CD4-positive, alpha-beta memory T cell (primary cell): Measurements from ENCODE around the gene MUCL3. TPM values are rescaled to one million over a fixed set of nuclear protein-coding genes. Genes with fewer than 3 reads are reported as not detected.

ENCODE experiments used
- CTCF ChIA-PET: fragments of 350-600 bp; sonication (Branson Sonifier 250); formaldehyde crosslinking; loops from one replicate; lab custom pipeline; 2021; ENCODE audit warnings: inconsistent platforms; ENCODE audit not compliant: partially characterized antibody; lab: Charles Lee
- POLR2A ChIA-PET: fragments of 350-600 bp; sonication (Branson Sonifier 250); formaldehyde crosslinking; loops from one replicate; lab custom pipeline; 2021; ENCODE audit not compliant: partially characterized antibody; lab: Charles Lee
- DNase-seq, 5 donors: peaks; one replicate each; pipeline versions ENCODE4 v3.0.0 to v3.0.0-alpha.2; 2020 to 2022; ENCODE audit warnings: mixed read lengths in 1 of 5
- H3K27ac ChIP-seq: one replicate; pipeline ENCODE4 v1.7.0; 2013; ENCODE audit warnings: low read depth, low read length
- H3K27me3 ChIP-seq: 2 replicates; pipeline ENCODE4 v1.7.0; 2013; ENCODE audit warnings: mild to moderate bottlenecking, low read length, moderate library complexity; ENCODE audit not compliant: insufficient read depth
- H3K36me3 ChIP-seq: 2 replicates; pipeline ENCODE4 v1.7.0; 2013; ENCODE audit warnings: mild to moderate bottlenecking, low read length, moderate library complexity; ENCODE audit not compliant: insufficient read depth
- H3K4me1 ChIP-seq: 2 replicates; pipeline ENCODE4 v1.7.0; 2013; ENCODE audit warnings: mild to moderate bottlenecking, low read length, moderate library complexity; ENCODE audit not compliant: insufficient read depth
- H3K4me3 ChIP-seq, 2 donors: one replicate each; pipeline ENCODE4 v1.7.0; 2013; ENCODE audit warnings: low read length in 2 of 2, mild to moderate bottlenecking in 1 of 2
- H3K9me3 ChIP-seq, 2 donors: one replicate each; pipeline ENCODE4 v1.7.0; 2013; ENCODE audit warnings: low read length in 2 of 2, control low read depth in 1 of 2; ENCODE audit not compliant: control insufficient read depth in 1 of 2
- H3K27ac Mint-ChIP-seq, 7 donors: one replicate each; pipeline ENCODE4 v1.8.0; 2020 to 2021; ENCODE audit warnings: mixed read lengths in 7 of 7, mild to moderate bottlenecking in 6 of 7, inconsistent platforms in 3 of 7, moderate library complexity in 3 of 7
- H3K27me3 Mint-ChIP-seq, 2 donors: one replicate each; pipeline ENCODE4 v1.8.0; 2020 to 2021; ENCODE audit warnings: mixed read lengths in 2 of 2
- H3K36me3 Mint-ChIP-seq, 2 donors: one replicate each; pipeline ENCODE4 v1.8.0; 2020 to 2021; ENCODE audit warnings: mixed read lengths in 2 of 2, inconsistent platforms in 1 of 2, mild to moderate bottlenecking in 1 of 2
- H3K4me1 Mint-ChIP-seq, 4 donors: one replicate each; pipeline ENCODE4 v1.8.0; 2020 to 2021; ENCODE audit warnings: mixed read lengths in 4 of 4, mild to moderate bottlenecking in 1 of 4
- H3K4me3 Mint-ChIP-seq, 8 donors: one replicate each; pipeline ENCODE4 v1.8.0; 2020 to 2021; ENCODE audit warnings: mixed read lengths in 8 of 8, mild to moderate bottlenecking in 7 of 8, moderate library complexity in 6 of 8, inconsistent platforms in 3 of 8
- H3K9me3 Mint-ChIP-seq, 8 donors: one replicate each; pipeline ENCODE4 v1.8.0; 2020 to 2021; ENCODE audit warnings: mixed read lengths in 8 of 8, mild to moderate bottlenecking in 5 of 8, inconsistent platforms in 3 of 8, moderate library complexity in 1 of 8
- intact Hi-C: fragments of 100-400 bp; cut with micrococcal nuclease; formaldehyde crosslinking; loops from one replicate; pipeline ENCODE4 v1.15.1; 2023
- polyA plus RNA-seq, 2 donors: library from polyadenylated mRNA; unstranded; fragments of 300-500 nt; fragmentation: Illumina TruSeq; gene quantifications; one replicate each; pipeline ENCODE4 v1.2.3, GENCODE V29; 2021
- total RNA-seq, 2 experiments: library from RNA; stranded (reverse); gene quantifications; one replicate each; pipeline ENCODE4 v1.2.3, GENCODE V29; 2021

MUCL3 gene, protein sequence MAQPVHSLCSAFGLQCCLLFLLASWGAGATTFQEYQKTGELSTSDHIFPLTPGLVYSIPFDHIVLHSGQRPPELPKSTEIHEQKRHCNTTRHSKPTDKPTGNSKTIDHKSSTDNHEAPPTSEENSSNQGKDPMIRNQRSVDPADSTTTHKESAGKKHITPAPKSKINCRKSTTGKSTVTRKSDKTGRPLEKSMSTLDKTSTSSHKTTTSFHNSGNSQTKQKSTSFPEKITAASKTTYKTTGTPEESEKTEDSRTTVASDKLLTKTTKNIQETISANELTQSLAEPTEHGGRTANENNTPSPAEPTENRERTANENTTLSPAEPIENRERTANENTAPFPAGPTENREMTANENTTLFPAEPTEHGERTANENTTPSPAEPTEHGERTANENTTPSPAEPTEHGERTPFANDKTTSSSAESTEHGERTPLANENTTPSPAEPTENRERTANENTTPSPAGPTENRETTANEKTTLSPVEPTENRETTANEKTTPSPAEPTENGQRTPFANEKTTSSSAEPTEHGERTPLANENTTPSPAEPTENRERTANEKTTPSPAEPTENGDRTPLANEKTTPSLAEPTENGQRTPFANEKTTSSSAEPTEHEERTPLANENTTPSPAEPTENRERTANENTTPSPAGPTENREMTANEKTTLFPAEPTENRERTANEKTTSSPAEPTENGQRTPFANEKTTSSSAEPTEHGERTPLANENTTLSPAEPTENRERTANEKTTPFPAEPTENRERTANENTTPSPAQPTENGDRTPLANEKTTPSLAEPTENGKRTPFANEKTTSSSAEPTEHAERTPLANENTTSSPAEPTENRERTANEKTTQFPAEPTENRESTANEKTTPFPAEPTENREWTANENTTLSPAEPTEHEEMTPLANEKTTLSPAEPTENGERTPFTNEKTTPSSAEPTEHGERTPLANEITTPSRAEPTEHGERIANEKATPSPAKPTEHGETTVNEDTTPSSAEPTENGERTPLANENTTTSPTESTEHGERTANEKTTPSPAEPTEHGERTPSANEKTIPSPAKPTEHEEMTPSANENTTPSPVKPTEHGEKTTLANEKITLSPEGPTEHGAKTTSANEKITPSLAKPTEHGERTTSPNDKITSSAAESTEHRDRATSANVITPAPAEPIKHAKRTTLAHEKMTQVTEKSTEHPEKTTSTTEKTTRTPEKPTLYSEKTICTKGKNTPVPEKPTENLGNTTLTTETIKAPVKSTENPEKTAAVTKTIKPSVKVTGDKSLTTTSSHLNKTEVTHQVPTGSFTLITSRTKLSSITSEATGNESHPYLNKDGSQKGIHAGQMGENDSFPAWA (N-terminal part only)
- total RNA-seq (not detected), polyA plus RNA-seq (not detected)

DNA sequence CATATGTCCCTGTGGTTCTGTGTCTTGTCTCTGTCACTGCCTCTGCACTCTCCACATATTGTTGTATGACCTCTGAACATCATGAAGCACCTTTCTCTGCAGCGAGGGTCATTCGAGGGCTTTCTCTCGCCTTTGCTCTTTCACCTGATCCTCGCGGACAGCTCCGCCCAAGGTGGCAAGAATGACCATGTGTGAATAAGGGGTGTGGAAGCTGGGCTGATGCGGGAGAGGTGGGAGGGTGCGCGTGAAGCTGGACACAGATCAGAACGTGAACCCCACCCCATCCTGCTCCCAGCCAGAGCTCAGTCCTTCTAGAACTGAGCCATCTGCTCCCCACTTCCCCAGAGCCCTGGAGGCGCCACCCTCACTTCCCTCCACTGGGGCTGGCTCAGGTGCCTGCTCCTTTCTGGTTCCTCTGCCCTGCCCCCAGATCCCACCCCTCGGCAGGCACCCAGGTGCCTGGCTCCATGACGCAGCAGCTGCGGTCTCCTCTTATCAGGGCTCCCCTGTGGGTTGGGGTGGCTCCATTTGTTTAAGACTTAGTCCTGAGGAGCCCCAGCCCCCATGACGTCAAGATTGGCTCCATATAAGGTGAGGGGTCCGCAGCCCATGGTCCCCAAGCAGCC lies at the start of gene MUCL3:
Gene MUCL3, plus strand, starts transcription at position 613 of the 626 bp plus-strand sequence. CDS start 27 bp downstream, outside the sequence.
- Mint-ChIP-seq H3K27me3 (peaks cover 29 to 51% of the 10 kb centered on the region in 2 donors), H3K27ac (no peak within 1 kb of the TSS), H3K4me3 (no peak within 1 kb of the TSS), H3K4me1 (peaks cover 0 to 4% (median 0%) of the 10 kb centered on the region in 4 donors), H3K36me3 (no peaks in the 10 kb centered on the region), H3K9me3 (no peaks in the 10 kb centered on the region)
- H3K4me1 ChIP-seq, result no peaks in the 10 kb centered on the region
- peaks cover 20% of the 10 kb centered on the region for H3K27me3 ChIP-seq
- no peak within 1 kb of the TSS for H3K27ac ChIP-seq
- DNase-seq, result no peak
- no peaks in the 10 kb centered on the region for H3K9me3 ChIP-seq
- ChIA-PET POLR2A (no interaction called here), CTCF (no interaction called here)
- H3K36me3 ChIP-seq, result no peaks in the 10 kb centered on the region
- H3K4me3 ChIP-seq, result no peak within 1 kb of the TSS
- intact Hi-C loops, result no loop called here

DNA sequence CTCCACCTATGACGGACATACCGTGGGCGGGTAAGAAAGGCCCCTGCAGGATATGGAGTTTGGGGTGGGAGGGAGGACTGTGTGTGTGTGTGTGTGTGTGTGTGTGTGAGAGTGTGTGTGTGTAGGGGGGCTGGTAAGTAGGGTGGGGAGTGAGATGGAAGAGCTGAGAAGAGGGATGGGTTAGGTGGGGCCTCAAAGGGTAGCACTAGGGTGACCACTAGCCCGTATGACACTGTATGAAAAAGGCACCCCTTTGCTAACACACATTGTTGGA lies 49.4 kb upstream of the MUCL3 start:
- no peak for DNase-seq
- Mint-ChIP-seq H3K4me1 (peaks cover 0 to 6% (median 4%) of the 10 kb centered on the region in 4 donors), H3K36me3 (peaks cover 6 to 21% of the 10 kb centered on the region in 2 donors), H3K27me3 (no peaks in the 10 kb centered on the region), H3K27ac (no peak overlapping the region), H3K9me3 (no peaks in the 10 kb centered on the region), H3K4me3 (no peak overlapping the region)
- ChIA-PET POLR2A (no interaction called here), CTCF (interaction anchor here (0.7 to 2.0 kb wide), 3 partner anchors 13 to 195 kb away, joined by 3 to 4 read pairs (median 3); no protein-coding TSS in a partner anchor)
- H3K27ac ChIP-seq, result no peak overlapping the region
- no peaks in the 10 kb centered on the region for H3K36me3 ChIP-seq
- peaks cover 2% of the 10 kb centered on the region for H3K4me1 ChIP-seq
- H3K27me3 ChIP-seq, result no peaks in the 10 kb centered on the region
- no peak overlapping the region for H3K4me3 ChIP-seq
- intact Hi-C loops, result no loop called here
- no peaks in the 10 kb centered on the region for H3K9me3 ChIP-seq

DNA sequence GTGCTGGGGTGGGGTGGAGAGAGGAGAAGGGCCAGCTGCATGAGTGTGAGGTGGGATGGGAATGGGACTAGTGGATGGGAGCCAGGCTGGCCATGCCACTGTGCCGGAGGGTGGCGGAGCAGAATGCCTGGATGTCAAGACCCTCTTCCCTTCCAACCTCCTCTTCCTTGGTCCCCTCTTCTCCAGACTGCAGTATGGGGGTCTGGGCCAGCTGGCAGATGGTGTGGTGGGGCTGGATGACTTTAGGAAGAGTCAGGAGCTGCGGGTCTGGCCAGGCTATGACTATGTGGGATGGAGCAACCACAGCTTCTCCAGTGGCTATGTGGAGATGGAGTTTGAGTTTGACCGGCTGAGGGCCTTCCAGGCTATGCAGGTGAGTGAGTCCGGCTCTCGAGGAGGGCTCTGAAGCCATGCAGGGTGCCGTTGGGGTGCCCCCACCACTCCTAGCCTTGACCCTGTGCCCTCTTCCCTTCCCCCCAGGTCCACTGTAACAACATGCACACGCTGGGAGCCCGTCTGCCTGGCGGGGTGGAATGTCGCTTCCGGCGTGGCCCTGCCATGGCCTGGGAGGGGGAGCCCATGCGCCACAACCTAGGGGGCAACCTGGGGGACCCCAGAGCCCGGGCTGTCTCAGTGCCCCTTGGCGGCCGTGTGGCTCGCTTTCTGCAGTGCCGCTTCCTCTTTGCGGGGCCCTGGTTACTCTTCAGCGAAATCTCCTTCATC lies 48.8 kb upstream of the MUCL3 start:
- Mint-ChIP-seq H3K27ac (no peak overlapping the region), H3K36me3 (peaks cover 9 to 21% of the 10 kb centered on the region in 2 donors), H3K9me3 (no peaks in the 10 kb centered on the region), H3K4me3 (no peak overlapping the region), H3K4me1 (peaks cover 0 to under 1% (median under 1%) of the 10 kb centered on the region in 4 donors), H3K27me3 (no peaks in the 10 kb centered on the region)
- intact Hi-C loops, result no loop called here
- DNase-seq, result no peak
- Histone ChIP-seq H3K4me1 (no peaks in the 10 kb centered on the region), H3K36me3 (no peaks in the 10 kb centered on the region), H3K27ac (no peak overlapping the region), H3K27me3 (no peaks in the 10 kb centered on the region), H3K9me3 (no peaks in the 10 kb centered on the region), H3K4me3 (no peak overlapping the region)
- CTCF ChIA-PET, result interaction anchor here (1.5 to 2.0 kb wide), 2 partner anchors 13 to 195 kb away, joined by 3 to 4 read pairs; no protein-coding TSS in a partner anchor
- POLR2A ChIA-PET, result no interaction called here

DNA sequence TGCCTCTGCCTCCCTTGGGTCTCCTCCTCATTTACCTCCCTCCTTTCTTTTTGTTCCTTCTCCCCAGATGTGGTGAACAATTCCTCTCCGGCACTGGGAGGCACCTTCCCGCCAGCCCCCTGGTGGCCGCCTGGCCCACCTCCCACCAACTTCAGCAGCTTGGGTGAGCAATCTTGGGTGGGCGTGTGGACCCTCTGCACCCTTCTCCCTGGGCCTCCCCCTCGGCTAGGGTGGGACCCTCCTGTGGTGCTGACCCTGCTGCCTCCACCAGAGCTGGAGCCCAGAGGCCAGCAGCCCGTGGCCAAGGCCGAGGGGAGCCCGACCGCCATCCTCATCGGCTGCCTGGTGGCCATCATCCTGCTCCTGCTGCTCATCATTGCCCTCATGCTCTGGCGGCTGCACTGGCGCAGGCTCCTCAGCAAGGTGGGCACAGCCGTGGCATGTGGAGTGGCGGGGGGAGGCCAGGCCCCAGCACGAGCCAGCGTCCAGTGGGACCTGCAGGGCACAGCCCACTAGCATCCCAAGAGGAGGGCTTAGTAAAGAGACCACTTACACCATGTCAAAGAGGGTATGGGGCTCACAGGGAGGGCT lies 47.7 kb upstream of the MUCL3 start:
- no peaks in the 10 kb centered on the region for H3K27me3 Mint-ChIP-seq
- no peaks in the 10 kb centered on the region for H3K27me3 ChIP-seq
- ChIA-PET CTCF (interaction anchor here (0.7 kb wide), 1 partner anchor 9 kb away, joined by 3 read pairs; no protein-coding TSS in a partner anchor), POLR2A (no interaction called here)
- peaks cover 10 to 21% of the 10 kb centered on the region in 2 donors for H3K36me3 Mint-ChIP-seq
- H3K4me3 ChIP-seq, result no peak overlapping the region
- no peak overlapping the region for H3K27ac ChIP-seq
- intact Hi-C loops, result no loop called here
- no peaks in the 10 kb centered on the region for H3K9me3 ChIP-seq
- H3K9me3 Mint-ChIP-seq, result no peaks in the 10 kb centered on the region
- H3K4me3 Mint-ChIP-seq, result no peak overlapping the region
- H3K36me3 ChIP-seq, result no peaks in the 10 kb centered on the region
- H3K4me1 Mint-ChIP-seq, result no peaks in the 10 kb centered on the region
- no peaks in the 10 kb centered on the region for H3K4me1 ChIP-seq
- peak overlapping the region in 1 of 7 donors; percentile 62 for H3K27ac Mint-ChIP-seq
- no peak for DNase-seq

DNA sequence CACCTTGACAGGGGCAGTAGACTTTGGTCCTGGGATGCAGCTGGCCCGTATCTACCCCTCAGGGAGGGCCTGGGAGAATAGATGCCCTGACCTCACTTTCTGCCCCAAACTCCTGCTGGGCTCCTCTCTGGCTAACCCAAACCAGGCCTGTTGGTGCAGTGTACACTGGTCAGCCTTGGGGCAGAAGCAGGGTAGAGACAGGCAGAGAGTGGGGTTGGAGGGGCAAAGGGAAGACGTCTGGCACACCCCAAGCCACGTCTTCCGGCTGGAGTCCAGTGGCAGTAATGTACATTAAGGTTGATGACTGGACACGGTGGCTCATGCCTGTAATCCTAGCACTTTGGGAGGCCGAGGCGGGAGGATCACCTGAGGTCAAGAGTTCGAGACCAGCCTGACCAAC lies 47.1 kb upstream of the MUCL3 start:
- Histone ChIP-seq H3K9me3 (no peaks in the 10 kb centered on the region), H3K4me3 (no peak overlapping the region), H3K4me1 (no peaks in the 10 kb centered on the region), H3K36me3 (no peaks in the 10 kb centered on the region), H3K27ac (no peak overlapping the region), H3K27me3 (no peaks in the 10 kb centered on the region)
- Mint-ChIP-seq H3K36me3 (peaks cover 14 to 16% of the 10 kb centered on the region in 2 donors), H3K27me3 (no peaks in the 10 kb centered on the region), H3K4me1 (no peaks in the 10 kb centered on the region), H3K4me3 (no peak overlapping the region), H3K9me3 (no peaks in the 10 kb centered on the region), H3K27ac (no peak overlapping the region)
- ChIA-PET CTCF (no interaction called here), POLR2A (no interaction called here)
- DNase-seq, result no peak
- intact Hi-C loops, result no loop called here

DNA sequence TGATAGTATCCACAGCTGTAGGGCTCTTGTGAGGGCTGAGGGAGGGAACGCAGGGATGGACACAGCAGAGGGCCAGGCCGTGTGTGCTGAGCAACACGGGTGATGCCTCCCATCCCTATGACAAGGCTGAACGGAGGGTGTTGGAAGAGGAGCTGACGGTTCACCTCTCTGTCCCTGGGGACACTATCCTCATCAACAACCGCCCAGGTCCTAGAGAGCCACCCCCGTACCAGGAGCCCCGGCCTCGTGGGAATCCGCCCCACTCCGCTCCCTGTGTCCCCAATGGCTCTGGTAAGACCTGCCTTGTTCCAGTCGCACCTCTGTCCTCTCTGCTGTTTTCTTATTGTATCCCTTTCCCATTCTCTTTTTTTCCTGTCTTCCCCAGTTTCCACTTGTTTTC lies 46.4 kb upstream of the MUCL3 start:
- CTCF ChIA-PET, result no interaction called here

More for the DNA sequence above, 46.4 kb upstream of the MUCL3 start:
- DNase-seq, result no peak
- Mint-ChIP-seq H3K4me1 (no peaks in the 10 kb centered on the region), H3K27ac (no peak overlapping the region), H3K27me3 (no peaks in the 10 kb centered on the region), H3K9me3 (no peaks in the 10 kb centered on the region), H3K36me3 (peaks cover 14 to 16% of the 10 kb centered on the region in 2 donors), H3K4me3 (no peak overlapping the region)
- H3K27me3 ChIP-seq, result no peaks in the 10 kb centered on the region
- POLR2A ChIA-PET, result no interaction called here
- H3K9me3 ChIP-seq, result no peaks in the 10 kb centered on the region
- H3K27ac ChIP-seq, result no peak overlapping the region
- intact Hi-C loops, result no loop called here
- H3K4me3 ChIP-seq, result no peak overlapping the region
- H3K4me1 ChIP-seq, result no peaks in the 10 kb centered on the region
- H3K36me3 ChIP-seq, result no peaks in the 10 kb centered on the region
